Ascending aorta (tissue), 2 donors: ENCODE measurements around the gene LIPG. TPM values are rescaled to one million over a fixed set of nuclear protein-coding genes. Genes with fewer than 3 reads are reported as not detected.

ENCODE experiments used
- DNase-seq, 2 donors: peaks; one replicate each; pipeline ENCODE4 v3.0.0-alpha.2; 2019; ENCODE audit warnings: low spot score in 2 of 2
- H3K27ac ChIP-seq, 2 donors: fragments of 200-600 bp; sonication (generic); one replicate each; pipeline ENCODE4 v1.5.1; 2016 to 2017; ENCODE audit warnings: mild to moderate bottlenecking in 1 of 2
- H3K27me3 ChIP-seq: fragments of 200-600 bp; sonication (generic); one replicate; pipeline ENCODE4 v1.5.1; 2017
- H3K36me3 ChIP-seq, 2 donors: fragments of 200-600 bp; sonication (generic); one replicate each; pipeline ENCODE4 v1.5.1; 2016
- H3K4me1 ChIP-seq, 2 donors: fragments of 200-600 bp; sonication (generic); one replicate each; pipeline ENCODE4 v1.5.1; 2016 to 2017; ENCODE audit warnings: mild to moderate bottlenecking in 1 of 2
- H3K4me3 ChIP-seq, 2 donors: fragments of 200-600 bp; sonication (generic); one replicate each; pipeline ENCODE4 v1.5.1; 2016 to 2017; ENCODE audit warnings: mild to moderate bottlenecking in 1 of 2
- H3K9me3 ChIP-seq, 2 donors: fragments of 200-600 bp; sonication (generic); one replicate each; pipeline ENCODE4 v1.5.1; 2016
- CTCF ChIP-seq, 3 experiments: fragments of 200-600 bp in 2 of 3; fragments of 450-650 bp in 1 of 3; sonication (generic) in 2 of 3; IDR thresholded peaks; one replicate each; pipeline ENCODE4 v1.5.1; 2016 to 2019; ENCODE audit warnings: antibody characterized with exemption in 3 of 3, mild to moderate bottlenecking in 1 of 3, moderate library complexity in 1 of 3
- intact Hi-C: fragments of 100-400 bp; cut with DNase I; formaldehyde crosslinking; loops from one replicate; pipeline ENCODE4 v1.15.1; 2023
- total RNA-seq: library from RNA; depleted of rRNA; stranded (reverse); fragments of >200 nt; gene quantifications from one replicate; pipeline ENCODE4 v1.1.0, GENCODE V29; 2016

The LIPG gene
- total RNA-seq, 1 donor from 2014 or later = 1.6 TPM

- Histone ChIP-seq H3K27ac (no peak overlapping the region), H3K4me1 (no peaks in the 10 kb centered on the region), H3K27me3 (no peaks in the 10 kb centered on the region), H3K36me3 (no peaks in the 10 kb centered on the region), H3K4me3 (no peak overlapping the region), H3K9me3 (no peaks in the 10 kb centered on the region)
- no peak for DNase-seq
- no peak for TF ChIP-seq CTCF (IDR thresholded peaks at IDR 0.05)
- intact Hi-C loops = no loop called here
These were observed 49.5 kb downstream of the LIPG start for GRCh38 chr18:49611316-49611715.

GRCh38 chr18:49612515-49613033 is 50.7 kb downstream of the LIPG start:
- intact Hi-C loops = no loop called here
- H3K36me3 ChIP-seq = no peaks in the 10 kb centered on the region
- no peak overlapping the region for H3K27ac ChIP-seq
- TF ChIP-seq CTCF (IDR thresholded peaks at IDR 0.05) = no peak
- H3K4me1 ChIP-seq = no peaks in the 10 kb centered on the region
- DNase-seq = no peak
- no peak overlapping the region for H3K4me3 ChIP-seq
- H3K27me3 ChIP-seq = no peaks in the 10 kb centered on the region
- no peaks in the 10 kb centered on the region for H3K9me3 ChIP-seq

- intact Hi-C loops = no loop called here
- Histone ChIP-seq H3K4me3 (no peak overlapping the region), H3K27me3 (no peaks in the 10 kb centered on the region), H3K27ac (no peak overlapping the region), H3K9me3 (no peaks in the 10 kb centered on the region), H3K36me3 (no peaks in the 10 kb centered on the region), H3K4me1 (no peaks in the 10 kb centered on the region)
- DNase-seq = no peak
- no peak for TF ChIP-seq CTCF (IDR thresholded peaks at IDR 0.05)
These were observed 51.3 kb downstream of the LIPG start for GRCh38 chr18:49613141-49613640.

- H3K4me1 ChIP-seq = no peaks in the 10 kb centered on the region
- H3K36me3 ChIP-seq = no peaks in the 10 kb centered on the region
- no peak for TF ChIP-seq CTCF (IDR thresholded peaks at IDR 0.05)
- intact Hi-C loops = no loop called here
- no peaks in the 10 kb centered on the region for H3K27me3 ChIP-seq
- no peak for DNase-seq
- no peaks in the 10 kb centered on the region for H3K9me3 ChIP-seq
- H3K4me3 ChIP-seq = no peak overlapping the region
- H3K27ac ChIP-seq = no peak overlapping the region
These were observed 51.8 kb downstream of the LIPG start for GRCh38 chr18:49613641-49614151.

GRCh38 chr18:49616618-49617328 is 54.9 kb downstream of the LIPG start:
- no peak for DNase-seq
- no peaks in the 10 kb centered on the region for H3K27me3 ChIP-seq

More at GRCh38 chr18:49616618-49617328, 54.9 kb downstream of the LIPG start:
- Histone ChIP-seq H3K4me3 (no peak overlapping the region), H3K9me3 (no peaks in the 10 kb centered on the region), H3K36me3 (no peaks in the 10 kb centered on the region), H3K27ac (no peak overlapping the region), H3K4me1 (no peaks in the 10 kb centered on the region)
- no peak for TF ChIP-seq CTCF (IDR thresholded peaks at IDR 0.05)
- intact Hi-C loops = no loop called here
